MCF 10A (cell line): ENCODE data around the gene DPP6. TPM values are rescaled to one million over a fixed set of nuclear protein-coding genes. Genes with fewer than 3 reads are reported as not detected.

Source experiments
- BruUV-seq: library from RNA; stranded (reverse); fragments of 400-500 nt; replicated peaks from 2 replicates; lab custom pipeline; 2021; lab: Mats Ljungman, UMichigan
- CTCF ChIA-PET: fragments of 300-600 bp; sonication (Branson Sonifier 250); formaldehyde crosslinking; extraction: SDS; loops from one replicate; lab custom pipeline; 2021; ENCODE audit warnings: antibody characterized with exemption, inconsistent platforms; lab: Yijun Ruan, JAX
- POLR2A ChIA-PET: fragments of 300-600, 350-650 bp; sonication (Branson Sonifier 250); formaldehyde crosslinking; extraction: SDS; loops from one replicate; lab custom pipeline; 2020; ENCODE audit warnings: antibody characterized with exemption, inconsistent platforms; lab: Yijun Ruan, JAX
- DNase-seq: peaks from one replicate; pipeline ENCODE4 v3.0.0-alpha.2; 2018; ENCODE audit not compliant: unreplicated experiment
- H3K27ac Mint-ChIP-seq: one replicate; pipeline ENCODE4 v1.8.0; 2022; ENCODE audit warnings: mild to moderate bottlenecking, low read depth, mixed read lengths; ENCODE audit not compliant: unreplicated experiment
- H3K27me3 Mint-ChIP-seq: one replicate; pipeline ENCODE4 v1.8.0; 2022; ENCODE audit warnings: mixed read lengths; ENCODE audit not compliant: insufficient read depth, unreplicated experiment
- H3K36me3 Mint-ChIP-seq: one replicate; pipeline ENCODE4 v1.8.0; 2022; ENCODE audit warnings: mild to moderate bottlenecking, moderate library complexity, mixed read lengths; ENCODE audit not compliant: insufficient read depth, unreplicated experiment
- H3K4me1 Mint-ChIP-seq: one replicate; pipeline ENCODE4 v1.8.0; 2022; ENCODE audit warnings: mixed read lengths; ENCODE audit not compliant: insufficient read depth, unreplicated experiment
- H3K4me3 Mint-ChIP-seq: one replicate; pipeline ENCODE4 v1.8.0; 2022; ENCODE audit warnings: mild to moderate bottlenecking, moderate library complexity, mixed read lengths; ENCODE audit not compliant: unreplicated experiment
- H3K9me3 Mint-ChIP-seq: one replicate; pipeline ENCODE4 v1.8.0; 2022; ENCODE audit warnings: mixed read lengths; ENCODE audit not compliant: unreplicated experiment
- intact Hi-C: fragments of 100-400 bp; cut with micrococcal nuclease; formaldehyde crosslinking; loops from 2 replicates; pipeline ENCODE4 v1.14.1; 2022
- total RNA-seq: library from RNA; stranded (reverse); gene quantifications from 2 replicates; pipeline ENCODE4 v1.2.3, GENCODE V29; 2022
- TF ChIP-seq, protein P1 (sequence below): fragments of 200-600 bp; IDR thresholded peaks from one replicate; pipeline ENCODE4 v1.8.0; 2022; ENCODE audit warnings: antibody characterized with exemption, mild to moderate bottlenecking; ENCODE audit not compliant: unreplicated experiment

Gene DPP6
- total RNA-seq, 1 experiment from 2014 or later = not detected

DNA sequence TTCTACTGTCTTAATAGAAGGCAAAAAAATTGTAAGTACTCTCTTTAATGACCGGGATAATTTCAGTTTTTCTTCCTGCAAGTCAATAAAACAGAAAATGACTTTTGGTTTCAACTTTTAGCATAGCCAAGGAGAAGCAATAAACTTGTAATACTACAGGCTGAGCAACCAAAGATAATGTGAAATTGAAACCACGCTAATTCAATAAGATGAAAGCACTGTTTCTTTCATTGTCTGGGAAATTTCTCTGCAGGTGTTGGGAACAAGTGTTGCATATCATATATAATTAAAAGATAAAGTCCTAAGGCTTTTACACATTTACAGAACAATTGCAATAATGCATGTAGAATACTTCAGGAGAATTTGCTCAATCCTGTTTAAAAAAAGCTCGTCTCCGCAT, 488.4 kb downstream of the DPP6 start:
- intact Hi-C loops = no loop called here
- no peak for DNase-seq
- H3K36me3 Mint-ChIP-seq = no peaks in the 10 kb centered on the region
- TF ChIP-seq, protein P1, sequence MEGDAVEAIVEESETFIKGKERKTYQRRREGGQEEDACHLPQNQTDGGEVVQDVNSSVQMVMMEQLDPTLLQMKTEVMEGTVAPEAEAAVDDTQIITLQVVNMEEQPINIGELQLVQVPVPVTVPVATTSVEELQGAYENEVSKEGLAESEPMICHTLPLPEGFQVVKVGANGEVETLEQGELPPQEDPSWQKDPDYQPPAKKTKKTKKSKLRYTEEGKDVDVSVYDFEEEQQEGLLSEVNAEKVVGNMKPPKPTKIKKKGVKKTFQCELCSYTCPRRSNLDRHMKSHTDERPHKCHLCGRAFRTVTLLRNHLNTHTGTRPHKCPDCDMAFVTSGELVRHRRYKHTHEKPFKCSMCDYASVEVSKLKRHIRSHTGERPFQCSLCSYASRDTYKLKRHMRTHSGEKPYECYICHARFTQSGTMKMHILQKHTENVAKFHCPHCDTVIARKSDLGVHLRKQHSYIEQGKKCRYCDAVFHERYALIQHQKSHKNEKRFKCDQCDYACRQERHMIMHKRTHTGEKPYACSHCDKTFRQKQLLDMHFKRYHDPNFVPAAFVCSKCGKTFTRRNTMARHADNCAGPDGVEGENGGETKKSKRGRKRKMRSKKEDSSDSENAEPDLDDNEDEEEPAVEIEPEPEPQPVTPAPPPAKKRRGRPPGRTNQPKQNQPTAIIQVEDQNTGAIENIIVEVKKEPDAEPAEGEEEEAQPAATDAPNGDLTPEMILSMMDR = no peak
- no TSS peak for BruUV-seq
- H3K4me3 Mint-ChIP-seq = no peak overlapping the region
- H3K27me3 Mint-ChIP-seq = no peaks in the 10 kb centered on the region
- H3K27ac Mint-ChIP-seq = no peak overlapping the region
- H3K4me1 Mint-ChIP-seq = no peaks in the 10 kb centered on the region
- H3K9me3 Mint-ChIP-seq = peaks cover 28% of the 10 kb centered on the region
- POLR2A ChIA-PET = no interaction called here
- CTCF ChIA-PET = no interaction called here

GRCh38 chr7:154541606-154542005, 489.4 kb downstream of the DPP6 start:
- H3K27me3 Mint-ChIP-seq = no peaks in the 10 kb centered on the region
- peaks cover 29% of the 10 kb centered on the region for H3K9me3 Mint-ChIP-seq
- H3K4me1 Mint-ChIP-seq = no peaks in the 10 kb centered on the region
- intact Hi-C loops = no loop called here
- POLR2A ChIA-PET = no interaction called here
- CTCF ChIA-PET = no interaction called here
- TF ChIP-seq, protein P1 = no peak
- BruUV-seq = no TSS peak
- no peak overlapping the region for H3K4me3 Mint-ChIP-seq
- H3K27ac Mint-ChIP-seq = no peak overlapping the region
- DNase-seq = no peak
- H3K36me3 Mint-ChIP-seq = no peaks in the 10 kb centered on the region

- no peak overlapping the region for H3K4me3 Mint-ChIP-seq
- TF ChIP-seq, protein P1 = no peak
- ChIA-PET CTCF (interaction anchor here (0.6 to 0.7 kb wide), 3 partner anchors 181 to 222 kb away, joined by 3 read pairs; no protein-coding TSS in a partner anchor), POLR2A (interaction anchor here (0.6 kb wide), 1 partner anchor 8 kb away, joined by 3 read pairs; no protein-coding TSS in a partner anchor)
- no peaks in the 10 kb centered on the region for H3K36me3 Mint-ChIP-seq
- BruUV-seq = no TSS peak
- DNase-seq = no peak
- H3K4me1 Mint-ChIP-seq = no peaks in the 10 kb centered on the region
- H3K9me3 Mint-ChIP-seq = peaks cover 15% of the 10 kb centered on the region
- H3K27me3 Mint-ChIP-seq = no peaks in the 10 kb centered on the region
- intact Hi-C loops = no loop called here
- no peak overlapping the region for H3K27ac Mint-ChIP-seq
These were observed 494.9 kb downstream of the DPP6 start for GRCh38 chr7:154546946-154547587.

DNA sequence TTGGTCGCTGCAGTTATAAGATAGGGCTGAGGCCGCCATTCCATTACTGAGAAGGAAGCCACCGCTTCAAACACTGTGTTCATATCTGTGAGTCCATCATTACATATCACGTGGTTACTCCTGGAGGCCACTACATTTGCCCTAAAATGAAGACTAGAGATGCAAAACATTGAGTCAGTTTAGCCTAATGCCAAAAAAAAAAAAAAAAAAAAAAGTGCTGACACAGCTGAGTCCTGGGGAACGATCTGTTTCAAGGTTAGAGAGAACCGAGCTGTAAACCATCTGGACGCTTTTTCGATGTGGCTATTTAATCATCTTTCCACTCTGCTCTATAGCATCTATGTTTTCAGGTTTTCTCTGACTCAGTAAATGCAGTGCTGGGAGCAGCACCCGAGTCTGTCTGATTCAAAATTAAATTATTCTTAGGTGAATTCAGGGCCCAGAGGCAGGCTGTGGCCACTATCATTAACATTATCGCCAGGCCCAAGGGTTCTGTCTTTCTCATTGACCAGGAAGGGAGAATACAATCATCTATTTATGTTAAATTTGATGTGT, 501.6 kb downstream of the DPP6 start:
- Mint-ChIP-seq H3K4me1 (no peaks in the 10 kb centered on the region), H3K27ac (no peak overlapping the region), H3K4me3 (no peak overlapping the region), H3K27me3 (no peaks in the 10 kb centered on the region), H3K9me3 (peaks cover under 1% of the 10 kb centered on the region), H3K36me3 (no peaks in the 10 kb centered on the region)
- intact Hi-C loops = no loop called here
- no TSS peak for BruUV-seq
- POLR2A ChIA-PET = no interaction called here
- CTCF ChIA-PET = interaction anchor here (1.0 kb wide), 1 partner anchor 9 kb away, joined by 5 read pairs; no protein-coding TSS in a partner anchor
- TF ChIP-seq, protein P1 = no peak
- no peak for DNase-seq
